Hematopoietic multipotent progenitor cell treated with erythropoietin and hydrocortisone succinate and interleukin-3 and kit ligand, for 4 days (in vitro differentiated cells): Measurements from ENCODE around the gene CYYR1.

Source experiments
- DNase-seq: peaks from one replicate; pipeline ENCODE4 v3.0.0-alpha.2; 2015

CYYR1 gene

DNA sequence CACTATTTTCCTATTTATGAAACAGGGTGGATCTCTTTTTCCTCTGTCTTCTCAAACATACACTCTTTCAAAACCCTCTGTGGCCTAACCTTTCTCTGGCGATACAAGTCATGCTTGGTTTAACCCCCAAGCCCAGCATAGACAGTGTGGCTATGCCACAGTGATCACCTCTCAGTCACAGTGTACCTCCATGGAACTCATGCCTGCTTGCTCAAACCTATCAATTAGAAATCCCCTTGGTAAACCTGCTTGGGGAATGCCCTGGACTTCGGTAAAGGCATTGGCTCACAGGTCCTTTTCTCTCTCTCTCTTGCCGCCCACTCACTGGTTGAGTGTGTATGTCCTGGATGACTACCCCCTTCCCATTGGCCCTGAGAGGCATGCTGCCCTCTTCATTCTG is 147.5 kb downstream of the CYYR1 start:
- DNase-seq: no peak

DNA sequence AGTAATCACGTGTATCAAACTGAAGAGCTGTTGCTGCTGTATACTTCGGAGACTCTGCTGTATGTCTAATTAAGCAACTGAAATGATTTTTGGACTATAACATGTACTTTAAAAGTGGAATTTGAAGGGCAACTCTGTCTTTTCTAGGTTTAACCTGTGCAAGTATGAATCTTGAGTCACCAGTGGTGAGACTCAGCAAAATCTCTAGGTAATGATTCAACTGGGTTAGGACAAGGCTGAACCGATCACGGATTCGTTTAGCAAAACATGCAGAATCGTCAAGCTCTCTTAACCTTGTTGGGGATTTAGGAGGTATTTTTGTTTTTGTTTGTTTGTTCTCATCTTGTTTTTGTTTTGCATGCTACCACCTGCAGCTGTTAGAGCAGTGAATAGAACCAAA is 149.6 kb downstream of the CYYR1 start:
- no peak for DNase-seq

DNA sequence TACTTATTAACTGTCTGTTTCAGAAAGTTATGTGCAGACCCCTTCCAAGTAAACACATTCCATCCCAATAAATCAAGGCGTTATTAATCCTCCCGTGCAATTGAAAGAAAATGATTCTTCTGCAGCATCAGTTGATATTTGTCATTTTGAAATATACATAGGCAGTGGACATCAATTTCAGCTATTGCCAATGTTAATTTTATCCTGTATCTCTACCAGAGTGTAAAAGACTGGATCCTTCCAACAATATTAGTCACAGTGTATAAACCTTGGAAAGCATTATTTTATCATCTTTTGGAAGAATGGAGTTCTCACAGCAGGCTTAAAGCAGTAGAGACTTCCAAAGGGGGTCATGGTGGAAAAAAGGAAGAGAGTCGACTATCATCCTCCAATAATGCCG is 150.4 kb downstream of the CYYR1 start:
- no peak for DNase-seq

DNA sequence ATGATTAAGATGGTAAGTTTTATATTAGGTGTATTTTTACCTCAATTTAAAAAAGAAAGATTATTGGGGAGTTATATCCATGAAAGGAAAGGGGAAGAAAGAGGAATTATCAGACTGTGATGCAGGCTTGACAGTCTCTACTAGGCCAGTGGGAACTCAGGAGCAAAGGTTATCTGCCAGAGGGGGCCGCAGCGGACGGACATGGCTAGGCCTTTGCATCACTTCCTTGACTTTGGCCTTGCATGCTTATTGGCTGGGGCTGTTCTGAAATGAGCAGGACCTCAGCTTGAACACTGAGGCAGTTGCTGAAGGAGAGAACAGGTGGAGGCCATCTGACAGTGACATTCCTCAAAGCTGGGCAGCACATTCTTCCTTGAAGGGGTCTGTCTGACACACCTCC is 150.9 kb downstream of the CYYR1 start:
- no peak for DNase-seq

DNA sequence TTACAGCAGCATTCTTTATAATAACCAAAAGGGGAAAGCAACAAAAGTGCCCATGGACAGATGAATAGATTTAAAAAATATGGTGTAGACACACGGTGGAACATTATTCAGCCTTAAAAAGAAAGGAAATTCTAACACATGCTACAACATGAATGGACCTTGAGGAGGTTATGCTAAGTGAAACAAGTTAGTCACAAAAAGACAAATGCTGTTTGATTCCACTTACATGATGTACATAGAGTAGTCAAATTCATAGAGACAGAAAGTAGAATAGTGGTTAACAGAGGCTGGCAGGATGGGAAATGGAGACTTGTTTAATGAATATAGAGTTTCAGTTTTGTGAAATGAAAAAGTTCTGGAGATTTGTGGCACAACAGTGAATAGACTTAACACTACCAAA is 151.4 kb downstream of the CYYR1 start:
- DNase-seq: no peak
